T-cell (primary cell): ENCODE measurements around the gene BLMH. TPM values are rescaled to one million over a fixed set of nuclear protein-coding genes. Genes with fewer than 3 reads are reported as not detected.
A peak's percentile ranks its signal among the peaks of the same experiment; 100 is the strongest.

Experiments used
- ATAC-seq, 4 experiments: fragments of 200-7000 bp in 3 of 4; fragments of 150-1000 bp in 1 of 4; cut with Tn5 transposase; replicated peaks in 1 of 4; 1 replicate in 3 of 4; 2 replicates in 1 of 4; pipeline ENCODE4 v1.10.0; 2021; ENCODE audit warnings: moderate library complexity in 3 of 4, mild to moderate bottlenecking in 2 of 4, moderate number of reproducible peaks in 1 of 4
- CTCF ChIA-PET, 2 donors: fragments of 300-600 bp; sonication (Branson Sonifier 250); formaldehyde crosslinking; loops; one replicate each; lab custom pipeline; 2022; ENCODE audit warnings: antibody characterized with exemption in 2 of 2; lab: Charles Lee
- POLR2A ChIA-PET, 2 donors: fragments of 300-600 bp; sonication (Branson Sonifier 250); formaldehyde crosslinking; loops; one replicate each; lab custom pipeline; 2022; ENCODE audit warnings: antibody characterized with exemption in 2 of 2; lab: Charles Lee
- DNase-seq, 35 experiments: peaks; one replicate each; pipeline versions ENCODE4 v3.0.0 to v3.0.0-alpha.2; 2013 to 2023
- H3K27ac ChIP-seq: one replicate; pipeline ENCODE4 v1.5.1; 2013; ENCODE audit warnings: low read length
- H3K27me3 ChIP-seq, 2 experiments: replicated peaks in 1 of 2; 1 replicate in 1 of 2; 2 replicates in 1 of 2; pipeline versions ENCODE4 v1.6.1 to v1.7.0; 2013; ENCODE audit warnings: low read length in 1 of 2, mixed read lengths in 1 of 2; ENCODE audit not compliant: control insufficient read depth in 2 of 2, insufficient read depth in 2 of 2; ENCODE audit errors: extremely low read depth in 1 of 2
- H3K36me3 ChIP-seq, 2 donors: 1 replicate in 1 of 2; 2 replicates in 1 of 2; pipeline versions ENCODE4 v1.6.1 to v1.7.0; 2013; ENCODE audit warnings: low read length in 1 of 2; ENCODE audit not compliant: control insufficient read depth in 2 of 2, insufficient read depth in 1 of 2; ENCODE audit errors: extremely low read depth in 1 of 2
- H3K4me1 ChIP-seq, 2 experiments: 1 replicate in 1 of 2; 2 replicates in 1 of 2; pipeline versions ENCODE4 v1.6.1 to v1.7.0; 2013; ENCODE audit warnings: low read length in 2 of 2, mixed read lengths in 1 of 2; ENCODE audit not compliant: insufficient read depth in 2 of 2, control insufficient read depth in 1 of 2; ENCODE audit errors: extremely low read depth in 1 of 2
- H3K4me3 ChIP-seq, 2 donors: 1 replicate in 1 of 2; 2 replicates in 1 of 2; pipeline versions ENCODE4 v1.5.1 to v1.7.0; 2013; ENCODE audit warnings: mild to moderate bottlenecking in 2 of 2, low read length in 1 of 2, moderate library complexity in 1 of 2; ENCODE audit not compliant: control insufficient read depth in 1 of 2; ENCODE audit errors: extremely low read depth in 1 of 2
- H3K9me3 ChIP-seq: 2 replicates; pipeline ENCODE4 v1.7.0; 2013
- H3K27ac Mint-ChIP-seq, 2 donors: one replicate each; pipeline ENCODE4 v1.8.0; 2020 to 2021; ENCODE audit warnings: mild to moderate bottlenecking in 2 of 2, mixed read lengths in 2 of 2
- H3K27me3 Mint-ChIP-seq, 2 donors: one replicate each; pipeline ENCODE4 v1.8.0; 2021 to 2022; ENCODE audit warnings: mixed read lengths in 2 of 2
- H3K36me3 Mint-ChIP-seq: one replicate; pipeline ENCODE4 v1.8.0; 2021; ENCODE audit warnings: mixed read lengths
- H3K4me1 Mint-ChIP-seq, 3 donors: one replicate each; pipeline ENCODE4 v1.8.0; 2020 to 2022; ENCODE audit warnings: mixed read lengths in 3 of 3, mild to moderate bottlenecking in 1 of 3
- H3K4me3 Mint-ChIP-seq, 3 donors: one replicate each; pipeline ENCODE4 v1.8.0; 2020 to 2022; ENCODE audit warnings: mild to moderate bottlenecking in 3 of 3, mixed read lengths in 3 of 3, moderate library complexity in 3 of 3
- H3K9me3 Mint-ChIP-seq, 3 donors: one replicate each; pipeline ENCODE4 v1.8.0; 2020 to 2022; ENCODE audit warnings: mixed read lengths in 3 of 3
- WGBS: methylation state at CpG from one replicate; pipeline ENCODE4 v1.1.5; 2013; ENCODE audit warnings: missing lambda C conversion rate; ENCODE audit not compliant: insufficient coverage; 5-methylcytosine and 5-hydroxymethylcytosine counted together
- total RNA-seq, 35 experiments: library from RNA in 6 of 35; stranded (reverse) in 6 of 35; fragments of 120-200 nt in 1 of 35; gene quantifications; one replicate each; pipeline versions ENCODE4 v1.2.1 to v1.2.4 and lab custom pipeline; 2013 to 2026

BLMH gene
- total RNA-seq, 5 donors from 2014 or later (not counting 1 experiment from before 2014, with no cell fraction given): 38.8 to 60.2 (median 47.4) TPM

DNA sequence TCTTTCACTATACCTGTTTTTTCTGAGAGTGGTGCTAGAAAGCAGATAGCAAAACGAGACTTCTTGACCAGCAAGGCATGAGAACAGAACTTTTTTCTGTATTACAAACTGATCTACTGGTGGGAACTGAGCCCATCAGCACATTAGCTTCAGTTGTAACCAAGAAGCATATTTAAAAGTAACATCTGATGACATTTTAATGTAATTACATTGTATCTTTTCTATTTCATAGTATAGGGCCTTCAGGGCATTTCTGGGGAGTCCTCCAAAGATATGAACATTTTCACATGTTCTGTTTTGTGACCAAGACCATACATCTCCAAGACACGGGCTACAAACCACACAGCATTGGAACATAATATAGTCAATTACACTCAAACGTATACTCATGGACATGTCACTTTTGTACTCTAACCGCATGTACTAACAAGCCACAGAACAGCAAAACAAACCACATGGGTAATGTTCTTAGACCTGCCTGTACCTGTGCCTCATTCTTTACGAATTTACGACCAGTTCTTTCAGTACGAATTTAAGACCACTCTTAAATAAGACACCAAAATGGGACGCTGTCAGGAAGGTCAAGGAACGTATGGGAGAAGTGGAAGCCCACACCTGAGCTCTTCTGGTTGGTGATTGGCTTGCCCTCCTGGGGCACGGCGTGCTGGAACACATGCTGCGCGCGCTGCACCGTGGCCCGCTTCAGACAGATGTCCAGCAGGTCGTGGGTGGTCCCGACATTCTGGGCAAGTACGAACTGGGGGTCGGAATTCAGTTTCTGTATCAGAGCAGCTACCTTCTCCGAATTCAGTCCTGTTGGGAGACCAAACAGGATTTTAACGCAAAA lies 825 bp downstream of the BLMH start:
- ATAC-seq: peak; percentile 25 to 38 (median 32)
- Mint-ChIP-seq H3K4me3 (peak overlapping the region in 2 of 3 donors; percentile 94 to 95), H3K9me3 (no peaks in the 10 kb centered on the region), H3K4me1 (peaks cover 14 to 25% (median 24%) of the 10 kb centered on the region in 3 donors), H3K36me3 (peaks cover 15% of the 10 kb centered on the region), H3K27ac (peak overlapping the region; percentile 66 to 85), H3K27me3 (no peaks in the 10 kb centered on the region)
- no peak overlapping the region for H3K27ac ChIP-seq
- H3K4me1 ChIP-seq: peaks cover 10 to 11% of the 10 kb centered on the region in 2 experiments
- peak in 9 of 35 experiments; percentile 0 to 29 (median 4) for DNase-seq
- no peaks in the 10 kb centered on the region for H3K9me3 ChIP-seq
- no peaks in the 10 kb centered on the region for H3K27me3 ChIP-seq
- 0% methylated on average over 18 of the region's 22 CpGs for WGBS
- ChIA-PET POLR2A (interaction anchor here in 1 of 2 donors (0.6 kb wide), 2 partner anchors 41 to 89 kb away, joined by 3 read pairs; no protein-coding TSS in a partner anchor), CTCF (interaction anchor here (0.6 to 4.1 kb wide), 12 partner anchors 32 to 356 kb away, joined by 3 to 38 read pairs (median 4); no protein-coding TSS in a partner anchor)
- peaks cover 0 to 28% of the 10 kb centered on the region in 2 donors for H3K36me3 ChIP-seq
- H3K4me3 ChIP-seq: peak overlapping the region; percentile 84 to 85

DNA sequence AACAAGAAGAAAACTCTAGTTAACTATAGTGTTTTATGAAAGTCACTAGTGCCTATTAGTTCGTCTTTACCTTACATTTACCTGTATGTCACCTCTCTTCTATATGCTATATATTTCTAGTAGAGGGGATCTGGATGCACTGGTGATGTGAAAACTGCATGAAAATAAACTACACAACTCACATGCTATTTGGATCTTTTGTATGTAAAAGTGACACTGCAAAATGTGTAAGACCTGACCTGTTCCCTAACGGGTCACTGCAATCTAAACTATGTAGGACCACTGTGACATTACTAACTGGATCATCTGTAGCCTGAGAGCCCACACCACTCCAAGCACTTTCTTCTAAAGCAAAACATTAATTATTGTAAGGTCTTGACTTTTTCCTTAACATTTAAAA lies 1.7 kb downstream of the BLMH start:
- Mint-ChIP-seq H3K4me1 (peaks cover 14 to 25% (median 24%) of the 10 kb centered on the region in 3 donors), H3K27me3 (no peaks in the 10 kb centered on the region), H3K9me3 (no peaks in the 10 kb centered on the region), H3K27ac (no peak overlapping the region), H3K36me3 (peaks cover 21% of the 10 kb centered on the region), H3K4me3 (peak overlapping the region in 2 of 3 donors; percentile 94 to 95)
- ATAC-seq (no peak), DNase-seq (no peak)
- ChIA-PET POLR2A (no interaction called here), CTCF (interaction anchor here in 1 of 2 donors (1.5 to 4.1 kb wide), 3 partner anchors 33 to 47 kb away, joined by 5 to 38 read pairs (median 11); no protein-coding TSS in a partner anchor)
- peaks cover 0 to 37% of the 10 kb centered on the region in 2 donors for H3K36me3 ChIP-seq
- H3K9me3 ChIP-seq: no peaks in the 10 kb centered on the region
- no peak overlapping the region for H3K27ac ChIP-seq
- no peak overlapping the region for H3K4me3 ChIP-seq
- 100% methylated on average over 1 of the region's 2 CpGs for WGBS
- no peaks in the 10 kb centered on the region for H3K27me3 ChIP-seq
- H3K4me1 ChIP-seq: peaks cover 10 to 11% of the 10 kb centered on the region in 2 experiments

DNA sequence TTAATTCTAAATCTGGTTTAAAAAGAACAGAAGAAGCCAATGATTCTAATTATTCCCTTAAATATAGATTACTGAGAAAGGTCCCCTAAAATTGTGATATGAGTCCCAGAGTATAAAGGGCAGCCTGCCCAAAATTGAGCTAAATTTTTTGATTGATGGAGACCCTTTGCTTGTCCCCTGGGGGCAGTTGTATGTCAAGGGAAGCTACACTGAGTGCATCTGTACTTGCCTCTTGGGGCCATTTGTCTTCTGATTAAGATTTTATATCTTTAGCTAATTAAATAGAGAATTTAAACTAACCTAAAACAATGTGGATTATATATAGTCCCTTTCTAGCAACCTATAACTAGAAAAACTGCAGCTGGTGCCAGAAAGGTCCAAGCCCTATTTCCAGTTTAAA lies 12.6 kb downstream of the BLMH start:
- H3K27me3 ChIP-seq: no peaks in the 10 kb centered on the region
- CTCF ChIA-PET: interaction anchor here in 1 of 2 donors (0.8 to 1.1 kb wide), 6 partner anchors 16 to 174 kb away, joined by 3 to 6 read pairs (median 4); no protein-coding TSS in a partner anchor
- H3K4me1 Mint-ChIP-seq: no peaks in the 10 kb centered on the region
- H3K4me3 ChIP-seq: no peak overlapping the region
- ATAC-seq (no peak), DNase-seq (no peak)
- H3K4me3 Mint-ChIP-seq: no peak overlapping the region
- H3K9me3 ChIP-seq: no peaks in the 10 kb centered on the region
- no peaks in the 10 kb centered on the region for H3K27me3 Mint-ChIP-seq
- no peaks in the 10 kb centered on the region for H3K4me1 ChIP-seq
- peaks cover 4 to 57% of the 10 kb centered on the region in 2 donors for H3K36me3 ChIP-seq
- H3K27ac Mint-ChIP-seq: no peak overlapping the region
- no peaks in the 10 kb centered on the region for H3K9me3 Mint-ChIP-seq
- POLR2A ChIA-PET: interaction anchor here in 1 of 2 donors (1.3 kb wide), 1 partner anchor 57 kb away, joined by 3 read pairs; no protein-coding TSS in a partner anchor
- H3K36me3 Mint-ChIP-seq: peaks cover 36% of the 10 kb centered on the region
- H3K27ac ChIP-seq: no peak overlapping the region

DNA sequence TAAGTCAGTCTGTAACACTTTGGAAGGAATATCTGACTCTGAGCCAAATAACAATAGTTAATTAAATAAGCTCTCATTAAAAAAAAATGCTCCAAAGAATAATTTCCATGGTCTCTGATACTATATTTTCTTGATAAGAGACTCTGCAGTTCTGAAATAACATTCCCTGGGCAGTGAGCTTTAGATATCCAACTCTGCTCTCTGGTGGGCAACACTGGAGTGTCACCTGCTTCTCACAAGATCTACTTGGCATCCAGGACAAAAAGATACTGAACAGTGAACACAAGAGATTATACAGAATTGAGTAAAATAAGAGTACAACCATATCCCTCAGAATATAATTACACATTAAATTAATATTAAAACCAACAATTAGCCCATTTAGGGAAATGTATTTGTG lies 13.7 kb downstream of the BLMH start:
- H3K36me3 Mint-ChIP-seq: peaks cover 45% of the 10 kb centered on the region
- CTCF ChIA-PET: interaction anchor here (1.0 to 1.5 kb wide), 5 partner anchors 8 to 173 kb away, joined by 3 to 10 read pairs (median 3); no protein-coding TSS in a partner anchor
- DNase-seq (peak in 5 of 35 experiments; percentile 3 to 32 (median 9)), ATAC-seq (peak in 1 of 4 experiments; percentile 35)
- no peaks in the 10 kb centered on the region for H3K27me3 Mint-ChIP-seq
- POLR2A ChIA-PET: interaction anchor here in 1 of 2 donors (0.6 kb wide), 1 partner anchor 481 kb away, joined by 3 read pairs; no protein-coding TSS in a partner anchor
- Histone ChIP-seq H3K4me3 (no peak overlapping the region), H3K4me1 (no peaks in the 10 kb centered on the region), H3K27ac (no peak overlapping the region), H3K36me3 (peaks cover 4 to 60% of the 10 kb centered on the region in 2 donors), H3K9me3 (no peaks in the 10 kb centered on the region), H3K27me3 (no peaks in the 10 kb centered on the region)
- no peaks in the 10 kb centered on the region for H3K4me1 Mint-ChIP-seq
- no peak overlapping the region for H3K27ac Mint-ChIP-seq
- no peak overlapping the region for H3K4me3 Mint-ChIP-seq
- no peaks in the 10 kb centered on the region for H3K9me3 Mint-ChIP-seq

DNA sequence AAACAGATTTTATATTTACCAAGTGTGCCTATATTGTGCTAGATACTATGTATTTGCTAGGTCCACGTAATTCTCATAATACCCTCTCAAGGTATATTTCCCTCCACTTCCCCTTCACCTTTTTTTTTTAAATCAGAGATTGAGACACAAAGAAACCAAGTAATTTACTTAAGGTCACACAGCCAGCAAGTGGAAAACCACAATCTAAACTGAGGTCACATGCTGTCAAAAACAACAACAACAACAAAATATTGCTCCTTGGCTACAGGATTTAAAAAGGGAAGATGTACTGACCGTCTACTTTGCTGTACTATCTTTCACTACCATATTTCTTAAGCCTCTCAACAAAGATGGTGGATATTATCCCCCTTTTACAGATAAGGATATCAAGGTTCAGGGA lies 15.8 kb downstream of the BLMH start:
- Histone ChIP-seq H3K9me3 (no peaks in the 10 kb centered on the region), H3K27me3 (no peaks in the 10 kb centered on the region), H3K27ac (no peak overlapping the region), H3K4me1 (no peaks in the 10 kb centered on the region), H3K36me3 (peaks cover 0 to 60% of the 10 kb centered on the region in 2 donors), H3K4me3 (no peak overlapping the region)
- Mint-ChIP-seq H3K27ac (no peak overlapping the region), H3K27me3 (no peaks in the 10 kb centered on the region), H3K9me3 (no peaks in the 10 kb centered on the region), H3K4me3 (no peak overlapping the region), H3K36me3 (peaks cover 58% of the 10 kb centered on the region), H3K4me1 (no peaks in the 10 kb centered on the region)
- DNase-seq (no peak), ATAC-seq (no peak)
- POLR2A ChIA-PET: interaction anchor here in 1 of 2 donors (0.6 kb wide), 1 partner anchor 55 kb away, joined by 4 read pairs; no protein-coding TSS in a partner anchor
- CTCF ChIA-PET: interaction anchor here in 1 of 2 donors (0.6 kb wide), 1 partner anchor 94 kb away, joined by 3 read pairs; no protein-coding TSS in a partner anchor
- WGBS: no CpG with 5 or more reads among the region's 2 CpGs

DNA sequence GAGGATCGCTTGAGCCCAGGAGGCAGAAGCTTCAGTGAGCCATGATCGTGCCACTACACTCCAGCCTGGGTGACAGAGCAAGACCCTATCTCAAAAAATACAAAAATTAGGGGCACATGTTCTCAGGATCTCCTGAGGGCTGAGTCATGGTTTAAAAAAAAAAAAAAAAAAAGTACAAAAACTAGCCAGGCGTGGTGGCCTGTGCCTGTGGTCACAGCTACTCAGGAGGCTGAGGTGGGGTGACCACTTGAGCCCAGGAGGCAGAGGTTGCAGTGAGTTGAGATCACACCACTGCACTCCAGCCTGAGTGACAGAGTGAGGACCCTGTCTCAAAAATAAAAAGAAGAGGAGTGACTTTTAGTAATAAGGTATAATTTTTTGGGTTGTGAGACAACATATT lies 16.9 kb downstream of the BLMH start:
- no CpG with 5 or more reads among the region's 3 CpGs for WGBS
- ATAC-seq: no peak
- POLR2A ChIA-PET: no interaction called here

More for the DNA sequence above, 16.9 kb downstream of the BLMH start:
- Mint-ChIP-seq H3K4me1 (no peaks in the 10 kb centered on the region), H3K27me3 (no peaks in the 10 kb centered on the region), H3K36me3 (peaks cover 56% of the 10 kb centered on the region), H3K4me3 (no peak overlapping the region), H3K9me3 (no peaks in the 10 kb centered on the region), H3K27ac (no peak overlapping the region)
- no peak for DNase-seq
- Histone ChIP-seq H3K27me3 (no peaks in the 10 kb centered on the region), H3K4me3 (no peak overlapping the region), H3K27ac (no peak overlapping the region), H3K36me3 (peaks cover 3 to 60% of the 10 kb centered on the region in 2 donors), H3K4me1 (no peaks in the 10 kb centered on the region), H3K9me3 (no peaks in the 10 kb centered on the region)
- CTCF ChIA-PET: interaction anchor here in 1 of 2 donors (0.7 kb wide), 1 partner anchor 9 kb away, joined by 3 read pairs; no protein-coding TSS in a partner anchor
